Activated CD4-positive, alpha-beta T cell treated with anti-CD3 and anti-CD28 coated beads, Interleukin-2, amount 50 U/mL, for 24 hours (primary cell): ENCODE data around the gene PF4V1.

Experiments used
- DNase-seq, 2 donors: peaks; one replicate each; pipeline ENCODE4 v3.0.0-alpha.2; 2020; ENCODE audit warnings: low read depth in 1 of 2, low spot score in 1 of 2

The PF4V1 gene

GRCh38 chr4:73902038-73902637 lies 49.0 kb downstream of the PF4V1 start:
- no peak for DNase-seq

- no peak for DNase-seq
Measured at GRCh38 chr4:73902817-73903547, 49.9 kb downstream of the PF4V1 start.
